ENCODE data around the gene ASPHD1.

Gene ASPHD1

DNA sequence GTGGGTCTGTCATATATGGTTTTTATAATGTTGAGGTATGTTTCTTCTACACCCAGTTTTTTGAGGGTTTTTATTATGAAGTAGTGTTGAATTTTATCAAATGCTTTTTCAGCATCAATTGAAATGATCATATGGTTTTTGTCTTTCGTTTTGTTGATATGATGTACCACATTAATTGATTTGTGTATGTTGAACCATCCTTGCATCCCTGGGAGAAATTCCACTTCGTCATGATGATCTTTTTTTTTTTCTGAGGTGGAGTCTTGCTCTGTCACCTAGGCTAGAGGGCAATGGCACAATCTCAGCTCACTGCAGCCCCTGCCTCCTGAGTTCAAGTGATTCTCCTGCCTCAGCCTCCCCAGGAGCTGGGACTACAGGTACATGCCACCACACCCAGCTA is 47.6 kb downstream of the ASPHD1 start:
- Histone ChIP-seq H2BK120ac (ENCODE audit: insufficient read depth, low read length, poor library complexity) (no peak overlapping the region), H2BK12ac (ENCODE audit: low read length) (no peak overlapping the region), H3K79me2 (ENCODE audit: control insufficient read depth, insufficient read depth, low read length, poor library complexity) (peaks cover 1% of the 10 kb centered on the region), H3K23ac (ENCODE audit: low read length) (no peak overlapping the region), H3K4me2 (ENCODE audit: low read length) (no peak overlapping the region), H2AK5ac (ENCODE audit: low read length) (no peak overlapping the region), H3K79me1 (ENCODE audit: low read length) (peaks cover 15% of the 10 kb centered on the region), H3K18ac (ENCODE audit: low read length) (no peak overlapping the region), H3K4ac (ENCODE audit: low read depth, low read length) (no peak overlapping the region), H3K4me1 (ENCODE audit: control insufficient read depth in 1 of 2, insufficient read depth in 2 of 2, low read length in 2 of 2) (peaks cover 0 to 21% of the 10 kb centered on the region in 2 experiments), H3K27me3 (ENCODE audit: insufficient read depth, low read length) (no peaks in the 10 kb centered on the region), H4K12ac (ENCODE audit: low read depth, low read length) (no peak overlapping the region), H3K9me3 (ENCODE audit: insufficient read depth, low read depth, low read length) (no peaks in the 10 kb centered on the region), H3K9ac (ENCODE audit: low read length) (no peak overlapping the region), H3K27ac (ENCODE audit: low read depth, low read length) (no peak overlapping the region), H3K36me3 (ENCODE audit: control insufficient read depth in 1 of 2, insufficient read depth in 2 of 2, low read length in 2 of 2) (no peaks in the 10 kb centered on the region), H3K14ac (ENCODE audit: low read length) (no peak overlapping the region), H4K91ac (ENCODE audit: low read depth, low read length) (no peak overlapping the region), H2BK5ac (ENCODE audit: low read depth, low read length, poor library complexity) (no peak overlapping the region), H4K8ac (ENCODE audit: low read depth, low read length) (no peak overlapping the region), H2AFZ (ENCODE audit: insufficient read depth, low read length, poor library complexity) (no peak overlapping the region), H3K4me3 (ENCODE audit: low read depth, low read length) (no peak overlapping the region)
- no CpG with 5 or more reads among the region's 2 CpGs for WGBS (ENCODE audit: extremely low coverage, insufficient coverage, insufficient read length)
- no peak for DNase-seq

DNA sequence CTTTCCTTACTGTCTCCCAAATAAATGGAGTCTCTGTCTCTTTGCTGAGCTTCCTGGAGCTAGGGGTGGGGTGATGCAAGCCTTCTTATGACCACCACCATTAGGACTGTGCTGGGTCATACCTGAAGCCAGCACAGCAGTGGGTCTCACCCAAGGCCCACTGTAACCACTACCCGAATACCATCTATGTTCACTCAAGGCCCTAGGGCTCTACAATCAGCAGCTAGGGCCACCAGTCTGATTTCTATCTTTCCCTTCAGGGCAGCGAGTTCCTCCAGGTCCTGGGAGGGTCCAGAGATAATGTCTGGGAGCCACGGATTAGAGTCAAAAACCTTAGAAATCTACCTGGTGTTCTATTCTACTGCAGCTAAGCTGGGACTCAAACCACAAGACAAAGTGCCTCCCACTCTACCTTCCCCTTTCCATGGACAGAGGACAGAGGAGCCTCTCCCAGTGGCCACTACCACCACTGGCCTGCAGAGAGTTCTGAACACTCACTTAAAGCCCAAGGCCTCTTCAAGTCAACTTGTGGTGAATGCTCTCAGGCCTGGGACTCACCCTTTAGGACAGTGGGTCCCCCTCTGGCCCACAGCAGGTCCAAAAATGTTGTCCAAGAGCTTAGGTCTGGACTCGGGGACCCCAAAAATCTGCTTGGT is 50.6 kb downstream of the ASPHD1 start:
- Histone ChIP-seq H2BK12ac (ENCODE audit: low read length) (no peak overlapping the region), H3K18ac (ENCODE audit: low read length) (no peak overlapping the region), H3K9ac (ENCODE audit: low read length) (no peak overlapping the region), H2AFZ (ENCODE audit: insufficient read depth, low read length, poor library complexity) (no peak overlapping the region), H3K4me3 (ENCODE audit: low read depth, low read length) (no peak overlapping the region), H3K4me1 (ENCODE audit: control insufficient read depth in 1 of 2, insufficient read depth in 2 of 2, low read length in 2 of 2) (peaks cover 0 to 10% of the 10 kb centered on the region in 2 experiments), H3K27me3 (ENCODE audit: insufficient read depth, low read length) (no peaks in the 10 kb centered on the region), H3K14ac (ENCODE audit: low read length) (peak overlapping the region; percentile 10), H2BK5ac (ENCODE audit: low read depth, low read length, poor library complexity) (peak overlapping the region; percentile 18), H3K79me2 (ENCODE audit: control insufficient read depth, insufficient read depth, low read length, poor library complexity) (no peaks in the 10 kb centered on the region), H4K8ac (ENCODE audit: low read depth, low read length) (no peak overlapping the region), H3K27ac (ENCODE audit: low read depth, low read length) (peak overlapping the region; percentile 72), H3K4ac (ENCODE audit: low read depth, low read length) (no peak overlapping the region), H2BK120ac (ENCODE audit: insufficient read depth, low read length, poor library complexity) (no peak overlapping the region), H3K9me3 (ENCODE audit: insufficient read depth, low read depth, low read length) (no peaks in the 10 kb centered on the region), H2AK5ac (ENCODE audit: low read length) (no peak overlapping the region), H3K4me2 (ENCODE audit: low read length) (no peak overlapping the region), H3K79me1 (ENCODE audit: low read length) (peaks cover 5% of the 10 kb centered on the region), H4K12ac (ENCODE audit: low read depth, low read length) (no peak overlapping the region), H4K91ac (ENCODE audit: low read depth, low read length) (peak overlapping the region; percentile 37), H3K36me3 (ENCODE audit: control insufficient read depth in 1 of 2, insufficient read depth in 2 of 2, low read length in 2 of 2) (no peaks in the 10 kb centered on the region), H3K23ac (ENCODE audit: low read length) (no peak overlapping the region)
- no CpG with 5 or more reads among the region's 4 CpGs for WGBS (ENCODE audit: extremely low coverage, insufficient coverage, insufficient read length)
- DNase-seq = peak; percentile 77 to 78

DNA sequence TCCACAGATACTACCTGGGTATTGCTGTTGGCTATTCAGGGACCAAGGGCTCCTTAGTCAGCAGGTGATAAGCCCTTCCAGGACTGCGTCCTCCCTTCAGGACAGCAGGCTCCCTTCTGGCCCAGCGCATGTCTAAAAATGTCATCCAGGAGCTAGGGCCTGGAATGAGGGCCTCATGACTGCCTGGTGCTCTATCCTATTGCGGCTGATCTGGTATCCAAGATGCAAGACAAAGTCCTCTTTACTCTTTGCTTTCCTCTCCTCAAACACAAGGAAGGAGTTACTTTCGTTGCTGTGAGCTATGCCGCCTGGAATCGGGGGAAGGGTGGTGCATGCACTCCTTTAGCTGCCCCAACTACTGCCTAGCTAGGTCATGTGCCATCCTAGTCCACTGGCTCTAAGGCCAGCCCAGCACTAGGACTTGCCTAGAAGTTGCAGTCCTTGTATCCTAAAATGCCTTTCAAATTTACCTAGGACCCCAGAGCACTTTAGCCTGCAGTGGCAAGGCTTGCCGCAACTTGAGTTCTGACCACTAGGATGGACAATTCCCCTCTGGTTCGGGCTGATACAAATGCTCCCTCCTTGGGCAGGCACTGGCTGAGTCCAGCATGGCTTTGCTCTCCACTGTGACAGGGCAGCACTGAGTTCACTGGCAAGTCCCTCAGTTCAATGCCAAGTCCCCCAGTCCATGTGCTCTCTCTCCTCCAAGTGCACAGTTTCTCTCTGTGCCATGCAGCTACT is 51.5 kb downstream of the ASPHD1 start:
- H3K9me3 ChIP-seq (ENCODE audit: insufficient read depth, low read depth, low read length) = no peaks in the 10 kb centered on the region
- no peak overlapping the region for H3K18ac ChIP-seq (ENCODE audit: low read length)
- no peak overlapping the region for H2BK120ac ChIP-seq (ENCODE audit: insufficient read depth, low read length, poor library complexity)
- no peak overlapping the region for H2BK5ac ChIP-seq (ENCODE audit: low read depth, low read length, poor library complexity)
- H3K14ac ChIP-seq (ENCODE audit: low read length) = no peak overlapping the region
- H4K12ac ChIP-seq (ENCODE audit: low read depth, low read length) = no peak overlapping the region
- H3K36me3 ChIP-seq (ENCODE audit: control insufficient read depth in 1 of 2, insufficient read depth in 2 of 2, low read length in 2 of 2) = no peaks in the 10 kb centered on the region
- peak overlapping the region; percentile 1 for H4K91ac ChIP-seq (ENCODE audit: low read depth, low read length)
- H3K4me3 ChIP-seq (ENCODE audit: low read depth, low read length) = no peak overlapping the region
- no peak overlapping the region for H2AK5ac ChIP-seq (ENCODE audit: low read length)
- no peak overlapping the region for H3K9ac ChIP-seq (ENCODE audit: low read length)
- H3K23ac ChIP-seq (ENCODE audit: low read length) = no peak overlapping the region
- peak in 1 of 2 donors; percentile 23 for DNase-seq
- peaks cover 0 to 10% of the 10 kb centered on the region in 2 experiments for H3K4me1 ChIP-seq (ENCODE audit: control insufficient read depth in 1 of 2, insufficient read depth in 2 of 2, low read length in 2 of 2)
- H4K8ac ChIP-seq (ENCODE audit: low read depth, low read length) = no peak overlapping the region
- WGBS (ENCODE audit: extremely low coverage, insufficient coverage, insufficient read length) = no CpG with 5 or more reads among the region's 8 CpGs
- H3K27ac ChIP-seq (ENCODE audit: low read depth, low read length) = no peak overlapping the region
- H2BK12ac ChIP-seq (ENCODE audit: low read length) = peak overlapping the region; percentile 42
- no peak overlapping the region for H3K4me2 ChIP-seq (ENCODE audit: low read length)
- H2AFZ ChIP-seq (ENCODE audit: insufficient read depth, low read length, poor library complexity) = no peak overlapping the region
- H3K27me3 ChIP-seq (ENCODE audit: insufficient read depth, low read length) = no peaks in the 10 kb centered on the region
- no peak overlapping the region for H3K4ac ChIP-seq (ENCODE audit: low read depth, low read length)
- H3K79me1 ChIP-seq (ENCODE audit: low read length) = peaks cover 5% of the 10 kb centered on the region
- no peaks in the 10 kb centered on the region for H3K79me2 ChIP-seq (ENCODE audit: control insufficient read depth, insufficient read depth, low read length, poor library complexity)

All from trophoblast cell (in vitro differentiated cells and primary cell).